Uterus (tissue), 2 donors: ENCODE data around the gene ASPHD1.

Source experiments
- POLR2A ChIP-seq, 2 donors: fragments of 450-650 bp; IDR thresholded peaks; one replicate each; pipeline ENCODE4 v1.6.1; 2016; ENCODE audit warnings: antibody characterized with exemption in 2 of 2, mild to moderate bottlenecking in 1 of 2, moderate library complexity in 1 of 2
- TF ChIP-seq, protein P1 (sequence below), 4 experiments: fragments of 200-600 bp in 2 of 4; fragments of 450-650 bp in 2 of 4; sonication (generic) in 2 of 4; IDR thresholded peaks; one replicate each; pipeline ENCODE4 v1.5.1; 2016 to 2019; ENCODE audit warnings: antibody characterized with exemption in 4 of 4, mild to moderate bottlenecking in 2 of 4, moderate library complexity in 1 of 4

GRCh38 chr16:29893553-29893952 is 6.7 kb upstream of the ASPHD1 start:
- TF ChIP-seq, protein P1, sequence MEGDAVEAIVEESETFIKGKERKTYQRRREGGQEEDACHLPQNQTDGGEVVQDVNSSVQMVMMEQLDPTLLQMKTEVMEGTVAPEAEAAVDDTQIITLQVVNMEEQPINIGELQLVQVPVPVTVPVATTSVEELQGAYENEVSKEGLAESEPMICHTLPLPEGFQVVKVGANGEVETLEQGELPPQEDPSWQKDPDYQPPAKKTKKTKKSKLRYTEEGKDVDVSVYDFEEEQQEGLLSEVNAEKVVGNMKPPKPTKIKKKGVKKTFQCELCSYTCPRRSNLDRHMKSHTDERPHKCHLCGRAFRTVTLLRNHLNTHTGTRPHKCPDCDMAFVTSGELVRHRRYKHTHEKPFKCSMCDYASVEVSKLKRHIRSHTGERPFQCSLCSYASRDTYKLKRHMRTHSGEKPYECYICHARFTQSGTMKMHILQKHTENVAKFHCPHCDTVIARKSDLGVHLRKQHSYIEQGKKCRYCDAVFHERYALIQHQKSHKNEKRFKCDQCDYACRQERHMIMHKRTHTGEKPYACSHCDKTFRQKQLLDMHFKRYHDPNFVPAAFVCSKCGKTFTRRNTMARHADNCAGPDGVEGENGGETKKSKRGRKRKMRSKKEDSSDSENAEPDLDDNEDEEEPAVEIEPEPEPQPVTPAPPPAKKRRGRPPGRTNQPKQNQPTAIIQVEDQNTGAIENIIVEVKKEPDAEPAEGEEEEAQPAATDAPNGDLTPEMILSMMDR (IDR thresholded peaks at IDR 0.05), result no peak
- TF ChIP-seq POLR2A (IDR thresholded peaks at IDR 0.05), result no peak
